ENCODE measurements around the gene SPRR2B. TPM values are rescaled to one million over a fixed set of nuclear protein-coding genes. Genes with fewer than 3 reads are reported as not detected.

The SPRR2B gene
- total and polyA plus RNA-seq, 9 of the 15 experiments (the other 6 are each of a cell fraction or from before 2014, with no cell fraction given) = not detected

DNA sequence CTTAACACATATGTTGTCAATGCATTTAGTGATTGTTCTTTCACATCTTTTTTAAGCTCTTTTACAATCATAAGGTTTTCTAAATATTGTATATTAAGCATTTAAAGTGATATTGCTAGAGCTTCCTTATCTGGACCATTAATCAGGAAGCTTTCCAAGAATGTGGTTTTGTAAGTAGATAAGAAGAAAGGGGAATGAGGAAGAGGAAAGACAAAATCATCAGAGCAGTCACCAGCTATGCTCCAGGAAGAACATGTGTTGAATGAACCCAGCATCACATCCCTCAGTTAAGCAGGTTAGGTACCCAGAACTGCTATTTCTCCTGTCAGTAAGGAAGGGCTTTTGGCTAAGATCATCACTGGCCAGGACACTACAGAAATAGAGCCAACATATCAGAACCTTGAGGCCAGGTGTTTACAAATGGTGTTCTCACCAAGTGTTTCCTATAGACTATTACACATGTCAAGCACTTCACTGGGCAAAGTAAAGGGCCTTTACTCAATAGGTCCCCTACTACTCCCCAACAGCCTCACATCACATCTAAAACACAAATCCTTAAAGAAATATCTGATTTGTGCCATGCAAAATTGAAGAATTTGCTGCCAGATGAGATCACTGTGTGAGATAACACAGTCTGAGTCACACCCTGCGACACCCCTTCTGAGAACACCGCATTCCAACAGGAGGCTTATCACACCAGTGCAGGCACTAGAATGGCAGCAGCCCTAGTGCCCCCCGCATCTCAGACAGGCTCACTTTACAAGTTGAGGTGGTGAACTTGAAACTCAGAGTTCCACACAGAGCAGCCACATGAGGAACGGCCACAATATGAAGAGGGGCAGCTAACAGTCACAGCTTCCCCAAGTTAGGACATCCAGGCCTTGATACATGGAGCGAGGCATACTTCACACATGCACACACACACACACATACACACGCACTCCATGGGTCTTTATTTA, 12.3 kb downstream of the SPRR2B start (continued):
- peak; percentile 93 for TF ChIP-seq NEUROD1 (IDR thresholded peaks at IDR 0.05; ENCODE audit: borderline replicate concordance, low read depth, low read length, partially characterized antibody)
- no peak for TF ChIP-seq TSC22D4 (tag; IDR thresholded peaks at IDR 0.05)
- TF ChIP-seq CC2D1A (IDR thresholded peaks at IDR 0.05) = peak; percentile 67; the same call in 1 of the 2 replicates
- TF ChIP-seq GATAD2B (IDR thresholded peaks at IDR 0.05; ENCODE audit: borderline replicate concordance) = peak; percentile 75; the same call in 1 of the 2 replicates
- peak; percentile 98 for TF ChIP-seq FOSL1 (tag; conservative IDR thresholded peaks at IDR 0.05)
- TF ChIP-seq ZNF184 (CRISPR knock-in tag; IDR thresholded peaks at IDR 0.05) = no peak
- TF ChIP-seq TAL1 (IDR thresholded peaks at IDR 0.05) = peak; percentile 92

DNA sequence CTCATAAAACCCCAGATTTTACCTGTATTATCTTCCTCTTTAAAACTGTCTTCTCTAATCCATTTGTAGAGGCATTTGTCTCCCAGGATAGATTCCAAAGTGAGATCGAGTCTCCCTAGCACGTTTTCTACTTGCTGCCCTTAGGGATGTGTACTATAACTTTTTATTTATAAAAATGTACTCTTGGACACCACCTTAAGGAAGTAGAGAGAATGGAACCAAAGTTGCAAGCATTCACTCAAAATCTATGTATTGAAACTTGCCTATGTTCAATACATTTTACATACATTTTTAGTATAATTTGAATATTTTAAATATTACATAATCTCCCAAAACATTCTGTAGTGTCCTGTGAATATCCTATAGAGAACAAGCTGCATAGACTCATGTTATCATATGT, 13.3 kb downstream of the SPRR2B start:
- no peaks in the 10 kb centered on the region for H4K20me1 ChIP-seq (replicated peaks; ENCODE audit: control insufficient read depth, insufficient read depth, low read length)
- CTCF ChIA-PET (ENCODE audit: low intra/inter-chr PET ratio) = no interaction called here
- no peaks in the 10 kb centered on the region for H3K27me3 ChIP-seq (ENCODE audit: control insufficient read depth in 2 of 2, insufficient read depth in 2 of 2, low read length in 2 of 2)
- no peaks in the 10 kb centered on the region for H3K9me1 ChIP-seq (ENCODE audit: control insufficient read depth, insufficient read depth, low read length)
- intact Hi-C loops (cut with micrococcal nuclease) (no loop called here), in situ Hi-C loops (cut with MboI) (no loop called here)
- H3K4me2 ChIP-seq (ENCODE audit: insufficient read depth, low read length) = no peak overlapping the region
- POLR2A ChIA-PET = interaction anchor here (1.3 kb wide), 1 partner anchor 29 kb away, joined by 3 read pairs; no protein-coding TSS in a partner anchor
- H2AFZ ChIP-seq (ENCODE audit: low read depth, low read length) = peak overlapping the region; percentile 0; the same call in 1 of the 2 replicates
- H3K9me3 ChIP-seq (replicated peaks; ENCODE audit: control insufficient read depth, insufficient read depth, low read depth, low read length) = no peaks in the 10 kb centered on the region
- no peak for DNase-seq (ENCODE audit: extremely low read depth in 1 of 4, low spot score in 3 of 4)
- 40% methylated on average over 2 of the region's 2 CpGs for WGBS (ENCODE audit: insufficient coverage, low coverage, missing lambda C conversion rate)
- H3K27ac ChIP-seq (ENCODE audit: extremely low read depth, low read depth, low read length) = no peak overlapping the region
- H3K36me3 ChIP-seq (ENCODE audit: control insufficient read depth, insufficient read depth, low read length) = no peaks in the 10 kb centered on the region
- peak; percentile 51; the same call in 2 of the 3 replicates for ATAC-seq
- BruUV-seq (replicated peaks) = no TSS peak
- no peak overlapping the region for H3K4me3 ChIP-seq
- peaks cover 13 to 25% of the 10 kb centered on the region in 2 experiments; a peak in 4 of 5 replicates for H3K4me1 ChIP-seq (replicated peaks in 1 of 2; ENCODE audit: control insufficient read depth in 2 of 2, insufficient read depth in 2 of 2, low read length in 2 of 2)
- TF ChIP-seq LEF1 (IDR thresholded peaks at IDR 0.05) (no peak), ELF1 (tag; IDR thresholded peaks at IDR 0.05) (no peak)
- TF ChIP-seq, protein P1, sequence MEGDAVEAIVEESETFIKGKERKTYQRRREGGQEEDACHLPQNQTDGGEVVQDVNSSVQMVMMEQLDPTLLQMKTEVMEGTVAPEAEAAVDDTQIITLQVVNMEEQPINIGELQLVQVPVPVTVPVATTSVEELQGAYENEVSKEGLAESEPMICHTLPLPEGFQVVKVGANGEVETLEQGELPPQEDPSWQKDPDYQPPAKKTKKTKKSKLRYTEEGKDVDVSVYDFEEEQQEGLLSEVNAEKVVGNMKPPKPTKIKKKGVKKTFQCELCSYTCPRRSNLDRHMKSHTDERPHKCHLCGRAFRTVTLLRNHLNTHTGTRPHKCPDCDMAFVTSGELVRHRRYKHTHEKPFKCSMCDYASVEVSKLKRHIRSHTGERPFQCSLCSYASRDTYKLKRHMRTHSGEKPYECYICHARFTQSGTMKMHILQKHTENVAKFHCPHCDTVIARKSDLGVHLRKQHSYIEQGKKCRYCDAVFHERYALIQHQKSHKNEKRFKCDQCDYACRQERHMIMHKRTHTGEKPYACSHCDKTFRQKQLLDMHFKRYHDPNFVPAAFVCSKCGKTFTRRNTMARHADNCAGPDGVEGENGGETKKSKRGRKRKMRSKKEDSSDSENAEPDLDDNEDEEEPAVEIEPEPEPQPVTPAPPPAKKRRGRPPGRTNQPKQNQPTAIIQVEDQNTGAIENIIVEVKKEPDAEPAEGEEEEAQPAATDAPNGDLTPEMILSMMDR (IDR thresholded peaks at IDR 0.05 in 2 of 3, conservative IDR thresholded peaks at IDR 0.05 in 1 of 3; ENCODE audit: insufficient read depth in 2 of 3, low read depth in 1 of 3, low read length in 3 of 3) = peak in 2 of 3 experiments; percentile 9 to 18; a peak in 2 of 6 replicates
- no peak overlapping the region for H3K9ac ChIP-seq (ENCODE audit: insufficient read depth in 1 of 2, low read depth in 2 of 2, low read length in 2 of 2)
- no peaks in the 10 kb centered on the region for H3K79me2 ChIP-seq (ENCODE audit: control insufficient read depth, insufficient read depth, low read length)
- no peak for FAIRE-seq
